ENCODE results near the gene ADGRV1.
"Not testable (repeated sequence)": the region's sequence is repeated elsewhere in the genome, so short reads cannot be mapped to it uniquely, and the experiment has no call there.

The ADGRV1 gene

GRCh38 chr5:90981177-90981576 lies 422.6 kb downstream of the ADGRV1 start:
- H3K4me3 ChIP-seq (ENCODE audit: low read depth, low read length): no peak overlapping the region

- H3K4me3 ChIP-seq (ENCODE audit: low read depth, low read length): no peak overlapping the region
Observed at GRCh38 chr5:90981821-90982220, 423.2 kb downstream of the ADGRV1 start.

- H3K4me3 ChIP-seq (ENCODE audit: low read depth, low read length): no peak overlapping the region
Observed at GRCh38 chr5:90982576-90982975, 424.0 kb downstream of the ADGRV1 start.

DNA sequence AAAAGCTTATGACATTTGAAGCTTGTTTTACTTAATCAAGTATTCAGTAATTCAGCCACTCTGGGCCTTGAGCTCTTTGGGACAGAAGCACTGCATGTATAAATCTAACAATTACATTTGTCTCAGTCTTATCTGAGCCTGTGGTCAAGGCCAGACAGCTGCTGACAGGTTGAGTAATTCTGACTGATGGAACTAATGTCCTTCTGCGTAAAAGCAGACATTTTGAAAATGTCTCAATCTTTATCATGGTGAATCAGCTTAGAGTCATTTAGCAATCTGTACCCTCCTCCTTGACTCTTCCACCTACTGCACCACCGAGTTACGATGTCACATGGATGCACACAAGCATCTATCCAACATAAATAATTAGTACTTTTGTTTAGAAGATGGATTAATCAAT lies 424.6 kb downstream of the ADGRV1 start:
- H3K4me3 ChIP-seq (ENCODE audit: low read depth, low read length): no peak overlapping the region

DNA sequence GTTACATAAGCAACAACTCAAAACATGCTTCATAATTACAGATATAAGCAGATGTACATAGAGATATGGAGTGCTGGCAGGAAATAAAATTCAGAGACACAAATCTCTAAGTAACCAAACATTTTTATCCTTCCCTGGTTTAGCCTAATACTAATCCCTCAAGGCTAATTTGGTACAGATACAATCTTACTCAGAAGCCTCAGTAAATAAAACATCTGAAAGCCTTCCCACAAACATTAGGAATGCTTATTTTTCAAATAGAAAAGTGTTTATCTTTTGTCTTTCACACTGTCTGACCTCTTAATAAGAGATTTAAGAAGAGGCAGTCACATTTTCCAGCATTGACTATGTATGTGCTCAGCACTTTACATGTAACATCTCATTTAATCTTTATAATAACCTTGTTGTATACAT lies 425.1 kb downstream of the ADGRV1 start:
- no peak overlapping the region for H3K4me3 ChIP-seq (ENCODE audit: low read depth, low read length)

DNA sequence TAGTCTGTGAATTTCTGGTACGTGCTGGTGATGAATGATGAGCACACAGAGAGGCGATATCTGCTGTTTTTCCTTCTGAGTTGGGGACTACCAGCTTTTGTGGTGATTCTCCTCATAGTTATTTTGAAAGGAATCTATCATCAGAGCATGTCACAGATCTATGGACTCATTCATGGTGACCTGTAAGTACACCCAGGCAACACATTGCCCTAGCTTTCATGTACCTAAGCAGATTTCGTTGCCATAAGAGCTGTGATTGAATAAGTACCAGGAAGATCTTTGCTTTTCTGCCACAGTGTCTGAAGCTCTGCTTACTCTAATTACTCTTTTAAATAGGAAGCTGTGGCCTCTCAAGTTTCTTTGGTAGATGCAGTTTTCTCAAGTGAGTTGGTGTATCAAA lies 426.7 kb downstream of the ADGRV1 start:
- H3K4me3 ChIP-seq (ENCODE audit: low read depth, low read length): no peak overlapping the region

DNA sequence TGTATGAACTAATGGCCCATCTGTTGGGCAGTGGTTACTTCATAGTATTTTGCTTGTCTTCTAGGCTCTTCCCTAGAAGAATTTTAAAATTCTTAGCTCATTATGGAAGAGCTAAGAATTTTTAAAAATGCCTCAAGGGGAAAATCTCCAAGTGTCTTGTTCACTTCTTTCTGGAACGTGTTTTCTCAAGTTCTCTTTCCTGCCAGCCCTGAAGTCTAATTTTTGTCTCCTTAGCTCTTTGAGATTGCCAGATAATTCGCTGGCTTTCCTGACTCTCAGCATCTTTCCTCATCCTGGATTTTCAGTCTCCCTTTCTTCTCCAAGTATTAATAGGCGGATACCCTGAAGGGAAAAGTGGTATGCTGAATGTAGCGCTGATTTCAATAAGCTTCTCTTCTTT lies 429.1 kb downstream of the ADGRV1 start:
- no peak overlapping the region for H3K4me3 ChIP-seq (ENCODE audit: low read depth, low read length)

DNA sequence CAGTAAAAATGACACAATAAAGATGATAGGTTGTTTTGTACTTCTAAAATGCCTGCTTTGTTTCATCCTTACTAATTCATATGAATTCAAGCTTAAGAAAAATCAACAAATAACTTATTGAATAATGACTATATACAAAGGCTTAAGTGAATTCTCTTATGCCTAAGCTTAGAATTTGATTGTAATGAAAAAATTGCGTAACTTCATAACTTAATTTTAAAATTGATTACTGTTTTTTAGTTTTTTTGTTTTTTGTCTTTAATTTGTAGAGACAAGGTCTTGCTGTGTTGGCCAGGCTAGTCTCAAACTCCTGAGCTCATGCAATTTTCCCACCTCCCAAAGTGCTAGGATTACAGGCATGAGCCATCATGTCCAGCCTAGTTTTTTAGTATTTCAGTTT lies 432.6 kb downstream of the ADGRV1 start:
- no peak overlapping the region for H3K4me3 ChIP-seq (ENCODE audit: low read depth, low read length)

GRCh38 chr5:90994796-90995195 lies 436.2 kb downstream of the ADGRV1 start:
- H3K4me3 ChIP-seq (ENCODE audit: low read depth, low read length): no peak overlapping the region

DNA sequence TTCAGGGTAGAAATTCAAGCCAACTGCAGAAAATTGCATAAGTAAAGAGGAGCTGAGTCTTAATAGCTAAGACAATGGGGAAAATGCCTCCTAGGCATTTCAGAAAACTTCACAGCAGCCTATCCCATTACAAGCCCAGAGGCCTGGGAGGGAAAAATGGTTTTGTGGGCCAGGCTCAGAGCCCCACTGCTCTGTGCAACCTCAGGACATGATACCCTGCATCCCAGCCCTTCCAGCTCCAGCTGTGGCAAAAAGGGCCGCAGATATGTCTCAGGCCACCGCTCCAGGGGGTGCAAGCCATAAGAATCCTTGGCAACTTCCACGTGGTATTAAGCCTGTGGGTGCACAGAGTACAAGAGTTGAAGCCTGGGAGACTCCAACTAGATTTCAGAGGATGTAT lies 437.5 kb downstream of the ADGRV1 start:
- no peak overlapping the region for H3K4me3 ChIP-seq (ENCODE audit: low read depth, low read length)

- H3K4me3 ChIP-seq (ENCODE audit: low read depth, low read length): no peak overlapping the region
Observed at GRCh38 chr5:90997082-90997481, 438.5 kb downstream of the ADGRV1 start.

- H3K4me3 ChIP-seq (ENCODE audit: low read depth, low read length): no peak overlapping the region
Observed at GRCh38 chr5:91000743-91001142, 442.1 kb downstream of the ADGRV1 start.

DNA sequence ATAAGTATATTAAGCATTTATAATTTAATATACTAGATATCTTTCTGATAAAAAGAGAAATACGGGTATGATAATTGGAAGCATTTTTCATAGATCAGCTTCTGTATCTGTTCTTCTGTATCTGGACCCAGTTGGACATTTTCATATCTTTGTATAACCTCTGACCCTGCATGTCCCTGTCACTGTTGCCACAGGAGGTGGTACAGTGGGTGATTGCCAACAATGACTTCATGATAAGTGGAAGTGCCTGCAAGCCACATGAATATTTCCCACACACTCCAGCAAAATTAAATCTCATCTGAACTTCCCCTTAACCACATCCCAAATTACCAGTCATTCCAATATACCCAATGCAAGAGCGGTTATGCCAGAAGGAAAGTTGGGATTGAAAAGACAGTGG lies 448.1 kb downstream of the ADGRV1 start:
- H3K4me3 ChIP-seq (ENCODE audit: low read depth, low read length): no peak overlapping the region

- no peak overlapping the region for H3K4me3 ChIP-seq (ENCODE audit: low read depth, low read length)
Observed at GRCh38 chr5:91007251-91007650, 448.7 kb downstream of the ADGRV1 start.

DNA sequence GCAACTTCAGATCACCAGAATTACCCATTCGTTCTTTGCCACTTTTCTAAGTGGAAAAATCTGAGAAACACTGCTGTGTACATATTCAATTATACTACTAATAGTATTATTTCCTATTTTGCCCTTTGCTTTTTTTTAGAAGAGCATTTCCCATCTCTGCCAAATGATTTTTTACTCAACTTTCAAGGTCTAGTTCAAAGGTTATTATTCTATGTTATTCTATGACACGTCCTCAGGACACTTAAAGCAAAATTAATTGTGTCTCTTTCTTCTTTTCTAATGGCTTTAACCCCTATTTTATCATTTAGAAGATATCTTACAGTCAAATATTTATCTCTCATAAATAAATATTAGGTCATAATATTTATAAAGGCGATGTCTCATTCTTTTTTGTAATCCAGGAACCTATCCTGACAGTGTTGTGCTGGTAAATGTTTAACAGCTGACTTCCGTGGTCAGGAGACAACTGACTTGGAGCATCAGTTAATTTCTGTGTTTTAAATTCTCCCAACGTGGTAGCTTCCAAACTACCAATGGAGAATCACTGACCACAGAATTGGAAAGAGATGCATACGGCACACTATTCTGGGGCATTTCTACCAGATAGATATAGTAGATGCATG lies 449.3 kb downstream of the ADGRV1 start:
- no peak overlapping the region for H3K4me3 ChIP-seq (ENCODE audit: low read depth, low read length)

- no peak overlapping the region for H3K4me3 ChIP-seq (ENCODE audit: low read depth, low read length)
Observed at GRCh38 chr5:91010090-91010489, 451.5 kb downstream of the ADGRV1 start.

- no peak overlapping the region for H3K4me3 ChIP-seq (ENCODE audit: low read depth, low read length)
Observed at GRCh38 chr5:91011029-91011428, 452.4 kb downstream of the ADGRV1 start.

GRCh38 chr5:91012867-91013266 lies 454.3 kb downstream of the ADGRV1 start:
- H3K4me3 ChIP-seq (ENCODE audit: low read depth, low read length): not testable (repeated sequence)

DNA sequence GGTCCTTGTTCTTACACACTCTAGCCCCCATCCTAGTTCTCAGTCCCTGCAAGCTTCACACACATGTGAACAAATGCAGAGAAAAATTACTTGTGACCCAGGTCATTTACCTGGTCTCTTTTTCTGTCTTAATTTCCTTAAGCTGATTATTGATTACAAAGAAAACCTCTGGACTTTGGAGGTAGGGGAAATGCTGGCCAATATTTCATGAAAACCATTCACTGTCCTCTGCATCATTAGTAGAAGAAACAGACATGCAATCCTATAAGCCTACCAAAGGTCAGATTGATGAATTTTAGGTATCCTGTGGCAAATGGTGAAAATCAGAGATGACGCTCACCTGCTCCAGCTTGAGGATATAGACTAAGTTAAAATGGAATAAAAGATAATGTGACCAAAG lies 457.7 kb downstream of the ADGRV1 start:
- H3K4me3 ChIP-seq (ENCODE audit: low read depth, low read length): no peak overlapping the region

DNA sequence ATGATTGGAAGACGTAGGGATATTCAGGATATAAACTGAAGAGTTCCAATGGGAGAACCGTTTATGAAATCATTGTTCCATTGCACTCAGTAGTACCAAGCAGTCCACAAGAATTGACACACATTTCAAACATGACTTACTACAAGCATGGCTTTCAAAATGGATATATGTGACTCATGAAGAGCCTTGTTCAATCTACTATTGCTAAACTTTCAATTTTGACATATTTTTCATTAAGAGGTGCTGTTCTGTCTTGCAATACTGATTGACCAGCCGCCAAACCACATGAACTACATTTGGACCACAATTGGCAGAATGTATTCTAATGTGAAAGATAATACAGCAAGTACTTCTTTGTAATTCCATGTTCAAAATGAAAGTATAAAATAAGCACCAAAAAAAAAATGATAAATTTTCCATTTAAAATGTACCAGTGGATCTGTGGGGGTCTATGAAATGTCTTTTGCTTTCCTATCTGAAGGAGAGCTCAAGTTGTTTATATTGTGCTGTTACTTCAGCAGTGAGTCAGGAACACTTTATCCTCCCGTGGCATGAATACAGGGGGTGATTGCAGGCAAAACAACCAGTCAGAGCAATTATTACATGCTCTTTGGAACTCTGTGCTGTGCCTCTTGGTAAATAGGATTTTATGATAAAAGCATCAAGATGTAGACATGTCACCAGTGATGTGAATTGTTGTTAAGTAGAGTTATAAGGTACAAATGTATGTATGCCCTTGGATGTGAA lies 458.5 kb downstream of the ADGRV1 start:
- no peak overlapping the region for H3K4me3 ChIP-seq (ENCODE audit: low read depth, low read length)

- no peak overlapping the region for H3K4me3 ChIP-seq (ENCODE audit: low read depth, low read length)
Observed at GRCh38 chr5:91018200-91018599, 459.6 kb downstream of the ADGRV1 start.

GRCh38 chr5:91018712-91019371 lies 460.2 kb downstream of the ADGRV1 start:
- H3K4me3 ChIP-seq (ENCODE audit: low read depth, low read length): no peak overlapping the region

Data from iPS-11a (cell line).